ENCODE measurements around the gene CDHR5.

Gene CDHR5

DNA sequence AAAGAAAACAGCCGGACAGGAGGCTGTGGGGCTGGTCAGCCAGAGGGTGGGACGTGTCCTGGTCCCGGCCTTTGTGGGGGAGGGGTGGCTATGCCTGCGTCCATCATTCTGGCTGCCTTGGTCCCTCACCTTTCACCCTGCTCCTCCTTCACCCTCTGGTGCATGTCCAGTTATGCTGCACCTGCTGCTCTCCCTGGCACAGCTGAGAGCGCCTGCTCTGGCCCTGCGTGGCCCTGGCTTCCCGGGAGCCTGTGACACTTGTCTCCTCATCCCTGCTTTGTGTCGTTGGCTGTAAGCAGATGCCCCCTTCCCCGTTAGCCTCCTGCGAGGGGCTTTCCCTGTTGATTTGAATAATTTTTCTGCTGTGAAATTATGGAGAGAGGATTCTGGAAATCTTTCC is 31.8 kb downstream of the CDHR5 start:
- in situ Hi-C loops (cut with MboI; ENCODE audit: low sequenced_read_pairs, unreplicated experiment) = no loop called here
- DNase-seq (ENCODE audit: low spot score) = no peak
- TF ChIP-seq, protein P1, sequence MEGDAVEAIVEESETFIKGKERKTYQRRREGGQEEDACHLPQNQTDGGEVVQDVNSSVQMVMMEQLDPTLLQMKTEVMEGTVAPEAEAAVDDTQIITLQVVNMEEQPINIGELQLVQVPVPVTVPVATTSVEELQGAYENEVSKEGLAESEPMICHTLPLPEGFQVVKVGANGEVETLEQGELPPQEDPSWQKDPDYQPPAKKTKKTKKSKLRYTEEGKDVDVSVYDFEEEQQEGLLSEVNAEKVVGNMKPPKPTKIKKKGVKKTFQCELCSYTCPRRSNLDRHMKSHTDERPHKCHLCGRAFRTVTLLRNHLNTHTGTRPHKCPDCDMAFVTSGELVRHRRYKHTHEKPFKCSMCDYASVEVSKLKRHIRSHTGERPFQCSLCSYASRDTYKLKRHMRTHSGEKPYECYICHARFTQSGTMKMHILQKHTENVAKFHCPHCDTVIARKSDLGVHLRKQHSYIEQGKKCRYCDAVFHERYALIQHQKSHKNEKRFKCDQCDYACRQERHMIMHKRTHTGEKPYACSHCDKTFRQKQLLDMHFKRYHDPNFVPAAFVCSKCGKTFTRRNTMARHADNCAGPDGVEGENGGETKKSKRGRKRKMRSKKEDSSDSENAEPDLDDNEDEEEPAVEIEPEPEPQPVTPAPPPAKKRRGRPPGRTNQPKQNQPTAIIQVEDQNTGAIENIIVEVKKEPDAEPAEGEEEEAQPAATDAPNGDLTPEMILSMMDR (IDR thresholded peaks at IDR 0.05; ENCODE audit: borderline replicate concordance, control extremely low read depth, extremely low read depth, insufficient read depth, missing control alignments) = no peak

DNA sequence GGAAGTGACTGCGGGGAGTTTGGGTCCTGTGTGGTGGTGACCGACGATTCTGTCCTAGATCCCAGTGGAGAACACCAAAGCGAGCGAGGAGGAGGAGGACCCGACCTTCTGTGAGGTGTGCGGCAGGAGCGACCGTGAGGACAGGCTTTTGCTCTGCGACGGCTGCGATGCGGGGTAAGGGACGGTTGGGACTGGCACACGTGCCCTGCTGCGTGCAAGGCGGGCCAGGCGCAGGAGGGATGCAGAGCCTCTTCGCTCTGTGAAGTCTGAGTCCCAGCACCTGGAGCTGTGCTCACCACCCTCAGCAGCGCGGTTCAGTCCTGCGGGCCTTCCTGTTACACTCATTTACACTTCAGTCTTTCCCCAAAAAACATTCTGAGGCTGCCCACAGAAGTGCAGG is 32.3 kb downstream of the CDHR5 start:
- in situ Hi-C loops (cut with MboI; ENCODE audit: low sequenced_read_pairs, unreplicated experiment) = no loop called here
- TF ChIP-seq, protein P1 (IDR thresholded peaks at IDR 0.05; ENCODE audit: borderline replicate concordance, control extremely low read depth, extremely low read depth, insufficient read depth, missing control alignments) = no peak
- no peak for DNase-seq (ENCODE audit: low spot score)

DNA sequence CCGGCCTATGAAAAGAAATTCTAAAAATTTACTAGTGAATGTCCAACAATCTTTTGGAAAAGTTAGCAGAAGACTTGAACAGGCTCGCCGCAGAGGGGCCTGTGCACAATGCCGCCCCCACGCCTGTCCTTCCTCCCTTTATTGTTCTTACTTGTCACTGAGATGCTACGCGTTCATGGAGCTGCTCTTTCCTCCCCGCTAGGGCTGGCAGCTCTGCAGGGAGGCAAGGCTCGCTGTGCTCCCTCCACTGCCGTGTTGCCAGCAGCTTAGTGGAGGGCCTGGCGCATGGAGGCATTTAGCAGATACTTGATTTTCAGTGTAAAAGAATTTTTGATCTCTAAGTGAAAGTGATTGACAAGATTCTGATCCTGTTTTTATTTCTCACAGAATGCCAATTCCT is 33.8 kb downstream of the CDHR5 start:
- in situ Hi-C loops (cut with MboI; ENCODE audit: low sequenced_read_pairs, unreplicated experiment) = no loop called here
- TF ChIP-seq, protein P1 (IDR thresholded peaks at IDR 0.05; ENCODE audit: borderline replicate concordance, control extremely low read depth, extremely low read depth, insufficient read depth, missing control alignments) = no peak
- no peak for DNase-seq (ENCODE audit: low spot score)

DNA sequence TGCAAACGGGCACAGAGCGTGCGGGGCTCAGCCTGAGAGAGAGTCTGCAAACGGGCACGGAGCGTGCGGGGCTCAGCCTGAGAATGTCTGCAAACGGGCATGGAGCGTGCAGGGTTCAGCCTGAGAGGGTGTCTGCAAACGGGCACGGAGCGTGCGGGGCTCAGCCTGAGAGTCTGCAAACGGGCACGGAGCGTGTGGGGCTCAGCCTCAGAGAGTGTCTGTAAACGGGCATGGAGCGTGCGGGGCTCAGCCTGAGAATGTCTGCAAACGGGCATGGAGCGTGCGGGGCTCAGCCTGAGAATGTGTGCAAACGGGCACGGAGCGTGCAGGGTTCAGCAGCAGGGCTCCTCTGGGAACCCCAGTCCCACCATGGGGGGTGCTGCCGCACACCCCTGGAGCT is 35.0 kb downstream of the CDHR5 start:
- no peak for DNase-seq (ENCODE audit: low spot score)
- in situ Hi-C loops (cut with MboI; ENCODE audit: low sequenced_read_pairs, unreplicated experiment) = no loop called here

DNA sequence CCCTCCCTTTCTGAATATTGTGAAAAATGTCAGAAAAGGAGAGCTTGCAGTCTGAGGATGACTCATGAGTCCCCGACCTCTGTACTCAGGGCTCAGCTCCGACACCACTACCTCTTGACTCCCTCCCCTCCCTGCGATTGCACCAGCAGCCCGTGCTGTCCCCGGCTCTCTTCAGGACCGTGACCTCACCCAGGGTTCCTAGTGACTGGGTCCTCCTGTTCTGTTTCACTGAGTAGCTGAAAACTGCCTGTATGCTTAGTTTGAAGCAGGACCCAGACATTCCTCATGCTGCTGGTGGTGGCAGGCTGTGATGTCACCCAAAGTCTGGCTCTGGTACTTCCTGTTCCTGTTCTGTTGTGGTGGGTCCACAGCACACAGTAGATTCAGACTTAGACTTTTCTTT is 36.8 kb downstream of the CDHR5 start:
- in situ Hi-C loops (cut with MboI; ENCODE audit: low sequenced_read_pairs, unreplicated experiment) = no loop called here
- no peak for DNase-seq (ENCODE audit: low spot score)
- TF ChIP-seq, protein P1 (IDR thresholded peaks at IDR 0.05; ENCODE audit: borderline replicate concordance, control extremely low read depth, extremely low read depth, insufficient read depth, missing control alignments) = no peak

More for the DNA sequence above, 35.0 kb downstream of the CDHR5 start:
- TF ChIP-seq, protein P1 (IDR thresholded peaks at IDR 0.05; ENCODE audit: borderline replicate concordance, control extremely low read depth, extremely low read depth, insufficient read depth, missing control alignments) = no peak

DNA sequence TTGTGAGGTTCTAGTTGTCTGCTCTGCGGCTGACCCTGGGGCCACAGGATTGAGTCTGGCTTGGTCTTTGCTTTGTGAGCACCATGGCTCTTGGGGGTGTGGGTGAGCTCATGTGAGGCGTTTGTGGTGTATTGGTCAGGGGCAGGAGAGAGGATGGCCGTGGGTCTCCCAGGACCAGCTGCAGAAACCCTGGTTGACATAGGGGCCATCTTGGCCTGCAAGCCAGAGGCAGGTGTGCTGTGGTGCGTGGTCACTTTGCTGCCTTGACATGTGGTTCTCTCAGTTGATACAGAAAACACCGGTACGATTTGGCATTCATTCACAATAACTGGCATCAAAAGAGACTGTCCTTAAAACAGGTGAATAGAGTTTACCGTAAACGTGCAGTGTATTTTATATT is 37.2 kb downstream of the CDHR5 start:
- in situ Hi-C loops (cut with MboI; ENCODE audit: low sequenced_read_pairs, unreplicated experiment) = no loop called here
- TF ChIP-seq, protein P1 (IDR thresholded peaks at IDR 0.05; ENCODE audit: borderline replicate concordance, control extremely low read depth, extremely low read depth, insufficient read depth, missing control alignments) = no peak

More for the DNA sequence above, 37.2 kb downstream of the CDHR5 start:
- no peak for DNase-seq (ENCODE audit: low spot score)
